Raji (cell line): ENCODE data around the gene RASAL1.
A peak's percentile ranks its signal among the peaks of the same experiment; 100 is the strongest.

ENCODE experiments used
- POLR2A ChIP-seq: IDR thresholded peaks from 2 replicates; pipeline ENCODE4 v1.6.1; 2011; ENCODE audit warnings: low read depth, low read length, control low read depth; ENCODE audit not compliant: insufficient read depth

Gene RASAL1

DNA sequence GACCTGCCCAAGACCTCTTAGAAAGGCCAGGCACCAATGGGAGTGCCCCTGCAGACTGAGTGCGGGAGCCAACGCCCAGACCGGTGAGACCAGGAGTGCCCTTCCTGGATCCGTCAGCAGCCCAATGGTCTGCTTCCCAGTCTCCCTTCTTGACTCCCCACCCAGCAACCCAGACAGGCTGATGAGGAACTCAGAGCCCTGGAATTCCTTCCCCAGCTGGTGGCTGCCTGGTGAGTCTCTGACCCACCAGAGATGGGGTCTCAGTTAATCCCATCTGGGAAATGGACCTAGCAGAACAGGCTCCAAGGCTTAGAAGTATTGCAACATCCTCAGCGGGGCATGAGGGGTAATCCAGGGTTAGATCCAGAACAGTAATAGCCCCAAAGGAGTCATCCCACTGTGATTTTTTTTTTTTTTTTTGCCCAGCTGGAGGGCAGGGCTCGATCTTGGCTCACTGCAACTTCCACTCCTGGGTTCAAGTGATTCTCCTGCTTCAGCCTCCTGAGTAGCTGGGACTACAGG, 1.5 kb upstream of the RASAL1 start:
- TF ChIP-seq POLR2A = no peak

GRCh38 chr12:113136128-113136989, 798 bp upstream of the RASAL1 start:
- TF ChIP-seq POLR2A = no peak

GRCh38 chr12:113134521-113134951, 1.0 kb downstream of the RASAL1 start:
- TF ChIP-seq POLR2A = no peak

- no peak for TF ChIP-seq POLR2A
Measured at GRCh38 chr12:113134071-113134470, 1.5 kb downstream of the RASAL1 start.

DNA sequence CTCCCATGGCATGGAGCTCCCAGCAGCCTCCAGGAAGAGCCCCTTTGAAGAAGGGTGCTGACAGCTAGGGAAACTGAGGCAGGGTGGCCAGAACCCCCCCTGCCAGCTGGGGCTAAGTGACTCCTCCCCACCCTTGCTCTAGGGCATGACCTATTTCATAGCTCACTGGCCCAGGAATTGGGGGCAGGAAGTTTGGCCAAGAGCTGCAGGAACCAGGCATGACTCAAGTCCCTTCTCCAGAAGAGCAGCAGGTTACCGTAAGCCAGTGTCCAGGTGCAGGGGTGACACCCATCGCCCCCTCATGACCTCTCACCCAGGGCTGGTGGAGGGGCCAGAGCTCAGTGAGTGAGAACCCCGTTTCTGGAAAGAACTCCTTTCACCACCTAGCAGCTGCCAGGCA, 1.9 kb downstream of the RASAL1 start:
- TF ChIP-seq POLR2A = no peak

DNA sequence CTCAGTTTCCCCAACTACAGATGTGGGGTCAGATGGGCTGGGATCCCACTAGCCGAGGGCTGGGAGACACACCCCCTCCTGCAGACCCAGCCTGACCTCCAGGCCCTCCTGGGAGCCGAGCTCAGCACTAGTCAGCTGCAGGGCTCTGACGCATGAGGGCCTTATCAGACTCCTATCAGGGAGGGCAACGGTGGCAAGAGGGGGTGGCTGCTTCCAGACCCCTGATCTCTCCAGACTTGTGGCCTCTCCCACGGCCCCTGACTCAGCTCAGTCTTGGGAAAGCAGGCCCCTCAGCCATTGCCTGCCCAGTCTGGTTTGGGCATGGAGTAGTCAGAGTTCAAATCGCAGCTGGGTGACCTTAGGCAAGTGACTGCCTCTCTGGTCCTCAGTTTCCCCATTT, 2.5 kb downstream of the RASAL1 start:
- no peak for TF ChIP-seq POLR2A

- no peak for TF ChIP-seq POLR2A
Measured at GRCh38 chr12:113131556-113131955, 4.0 kb downstream of the RASAL1 start.

- TF ChIP-seq POLR2A = peak; percentile 25; the same call in 1 of the 2 replicates
Measured at GRCh38 chr12:113130457-113131135, 5.0 kb downstream of the RASAL1 start.

GRCh38 chr12:113129664-113130456, 5.7 kb downstream of the RASAL1 start:
- peak; percentile 40; the same call in 1 of the 2 replicates for TF ChIP-seq POLR2A

- 0 out of 2 replicates have a peak, but pooled peaks have one; percentile 17 for TF ChIP-seq POLR2A
Measured at GRCh38 chr12:113128802-113129663, 6.5 kb downstream of the RASAL1 start.

GRCh38 chr12:113127791-113128199, 7.8 kb downstream of the RASAL1 start:
- no peak for TF ChIP-seq POLR2A

- TF ChIP-seq POLR2A = no peak
Measured at GRCh38 chr12:113120670-113121370, 14.7 kb downstream of the RASAL1 start.

DNA sequence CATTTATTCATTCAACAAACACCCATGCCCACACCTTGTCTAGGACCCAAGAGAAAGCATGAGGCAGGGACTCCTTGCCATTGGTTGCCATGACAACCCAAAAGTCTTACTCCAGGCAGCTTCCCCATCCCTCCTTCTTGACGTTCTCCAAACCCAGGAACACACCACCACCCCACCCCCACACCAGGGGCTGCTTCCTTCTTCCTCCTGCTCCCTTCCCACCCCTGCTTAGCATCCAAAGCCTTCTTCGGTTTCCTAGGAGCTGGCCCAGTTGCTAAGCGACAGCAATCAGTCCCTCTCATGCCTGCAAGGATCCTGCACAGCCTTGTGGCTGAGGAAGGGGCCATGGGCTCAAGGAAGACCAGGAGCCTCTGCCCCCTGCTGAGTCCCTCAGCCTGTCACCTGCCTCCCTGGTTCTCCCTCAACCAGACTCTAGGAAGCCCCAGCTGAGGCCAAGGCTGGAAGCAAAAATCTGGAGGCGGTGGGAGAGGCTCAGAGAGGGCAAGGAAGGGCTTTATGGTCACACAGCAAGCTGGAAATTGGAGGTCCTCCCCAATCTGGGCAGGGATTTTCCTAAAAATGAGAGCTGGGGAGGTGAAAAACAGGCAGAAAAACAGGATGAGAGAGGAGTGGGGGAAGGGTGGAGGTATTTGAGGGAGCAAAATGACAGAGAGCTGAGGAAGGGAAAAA, 15.4 kb downstream of the RASAL1 start:
- no peak for TF ChIP-seq POLR2A
